AG10803 (cell line): ENCODE results near the gene TMEM200B.

Source experiments
- DNase-seq: peaks from one replicate; pipeline ENCODE4 v3.0.0; 2010; ENCODE audit warnings: low read depth
- H3K4me3 ChIP-seq: 2 replicates; pipeline ENCODE4 v1.5.1; 2011; ENCODE audit warnings: mild to moderate bottlenecking, low read length, control low read depth
- TF ChIP-seq, protein P1 (sequence below): conservative IDR thresholded peaks from 2 replicates; pipeline ENCODE4 v1.5.1; 2011; ENCODE audit warnings: mild to moderate bottlenecking, low read length, control low read depth, inconsistent platforms

TMEM200B gene

DNA sequence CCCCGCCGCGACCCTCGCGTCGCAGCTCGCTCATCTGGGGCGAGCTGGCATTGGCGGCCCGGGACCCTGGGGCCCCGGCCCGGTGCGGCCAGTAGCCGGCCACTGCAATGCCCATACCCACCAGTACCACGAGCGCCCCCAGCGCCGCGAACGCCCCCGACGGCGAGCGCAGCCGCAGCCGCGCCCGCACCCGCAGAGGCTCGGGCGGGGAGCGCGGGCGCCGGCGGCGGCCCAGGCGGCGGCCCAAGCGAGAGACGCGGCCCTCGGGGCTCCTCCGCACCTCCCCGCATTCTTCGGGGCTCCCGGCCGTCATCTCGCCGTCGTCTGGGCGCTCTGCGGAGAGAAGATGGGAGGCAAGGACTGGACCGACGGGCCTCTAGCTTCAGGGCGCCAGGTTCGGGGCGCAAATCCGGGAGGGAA is 2.2 kb downstream of the TMEM200B start:
- H3K4me3 ChIP-seq = peak overlapping the region; percentile 80
- TF ChIP-seq, protein P1, sequence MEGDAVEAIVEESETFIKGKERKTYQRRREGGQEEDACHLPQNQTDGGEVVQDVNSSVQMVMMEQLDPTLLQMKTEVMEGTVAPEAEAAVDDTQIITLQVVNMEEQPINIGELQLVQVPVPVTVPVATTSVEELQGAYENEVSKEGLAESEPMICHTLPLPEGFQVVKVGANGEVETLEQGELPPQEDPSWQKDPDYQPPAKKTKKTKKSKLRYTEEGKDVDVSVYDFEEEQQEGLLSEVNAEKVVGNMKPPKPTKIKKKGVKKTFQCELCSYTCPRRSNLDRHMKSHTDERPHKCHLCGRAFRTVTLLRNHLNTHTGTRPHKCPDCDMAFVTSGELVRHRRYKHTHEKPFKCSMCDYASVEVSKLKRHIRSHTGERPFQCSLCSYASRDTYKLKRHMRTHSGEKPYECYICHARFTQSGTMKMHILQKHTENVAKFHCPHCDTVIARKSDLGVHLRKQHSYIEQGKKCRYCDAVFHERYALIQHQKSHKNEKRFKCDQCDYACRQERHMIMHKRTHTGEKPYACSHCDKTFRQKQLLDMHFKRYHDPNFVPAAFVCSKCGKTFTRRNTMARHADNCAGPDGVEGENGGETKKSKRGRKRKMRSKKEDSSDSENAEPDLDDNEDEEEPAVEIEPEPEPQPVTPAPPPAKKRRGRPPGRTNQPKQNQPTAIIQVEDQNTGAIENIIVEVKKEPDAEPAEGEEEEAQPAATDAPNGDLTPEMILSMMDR = no peak
- no peak for DNase-seq

DNA sequence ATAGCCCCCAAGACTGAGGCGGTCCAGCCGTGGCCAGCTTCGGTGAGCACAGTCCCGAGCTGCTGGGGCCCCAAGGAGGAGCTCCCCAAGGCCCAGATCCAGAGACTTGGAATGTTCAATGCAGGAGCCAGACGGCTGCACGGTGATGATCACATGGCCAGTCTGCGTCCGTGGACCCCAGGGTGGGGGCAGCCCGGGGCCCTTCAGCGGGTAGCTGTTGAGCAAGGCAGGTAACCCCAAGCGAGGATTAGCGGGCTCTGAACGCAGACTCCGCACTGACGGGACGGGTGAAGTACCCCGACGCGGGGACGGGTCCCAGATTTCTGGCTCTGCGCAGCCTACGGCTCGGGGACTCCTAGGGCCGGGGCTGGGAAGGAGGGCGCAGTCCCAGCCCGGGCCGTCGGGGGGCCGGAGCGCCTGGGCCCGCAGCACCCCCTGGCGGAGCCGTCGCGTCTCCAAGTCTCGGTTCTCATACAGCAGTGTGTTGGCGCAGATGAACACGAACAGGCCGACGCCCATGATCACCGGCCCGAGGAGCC is 2.7 kb downstream of the TMEM200B start:
- TF ChIP-seq, protein P1 = peak; percentile 22; the same call in 1 of the 2 replicates
- DNase-seq = peak; percentile 31
- no peak overlapping the region for H3K4me3 ChIP-seq

DNA sequence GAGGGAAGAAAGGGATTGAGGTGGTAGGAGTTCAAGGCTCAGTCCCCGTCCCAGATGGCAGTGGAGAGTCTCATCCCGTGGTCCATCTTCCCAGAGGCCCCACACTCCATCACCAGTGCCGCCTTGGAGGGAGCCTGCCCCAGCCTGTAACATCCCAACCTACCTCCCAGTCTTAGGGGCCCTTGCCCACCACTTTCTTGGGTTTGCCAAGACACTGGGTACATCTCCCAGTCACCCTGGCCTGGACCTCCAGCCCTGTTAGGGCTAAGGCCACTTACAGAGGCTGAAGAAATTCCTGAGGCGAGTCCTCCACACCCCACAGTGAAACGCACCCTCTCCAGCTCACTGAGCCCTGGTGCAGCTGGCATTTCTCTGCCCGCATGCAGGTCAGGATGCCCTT is 3.3 kb downstream of the TMEM200B start:
- TF ChIP-seq, protein P1 = no peak
- no peak for DNase-seq
- no peak overlapping the region for H3K4me3 ChIP-seq

DNA sequence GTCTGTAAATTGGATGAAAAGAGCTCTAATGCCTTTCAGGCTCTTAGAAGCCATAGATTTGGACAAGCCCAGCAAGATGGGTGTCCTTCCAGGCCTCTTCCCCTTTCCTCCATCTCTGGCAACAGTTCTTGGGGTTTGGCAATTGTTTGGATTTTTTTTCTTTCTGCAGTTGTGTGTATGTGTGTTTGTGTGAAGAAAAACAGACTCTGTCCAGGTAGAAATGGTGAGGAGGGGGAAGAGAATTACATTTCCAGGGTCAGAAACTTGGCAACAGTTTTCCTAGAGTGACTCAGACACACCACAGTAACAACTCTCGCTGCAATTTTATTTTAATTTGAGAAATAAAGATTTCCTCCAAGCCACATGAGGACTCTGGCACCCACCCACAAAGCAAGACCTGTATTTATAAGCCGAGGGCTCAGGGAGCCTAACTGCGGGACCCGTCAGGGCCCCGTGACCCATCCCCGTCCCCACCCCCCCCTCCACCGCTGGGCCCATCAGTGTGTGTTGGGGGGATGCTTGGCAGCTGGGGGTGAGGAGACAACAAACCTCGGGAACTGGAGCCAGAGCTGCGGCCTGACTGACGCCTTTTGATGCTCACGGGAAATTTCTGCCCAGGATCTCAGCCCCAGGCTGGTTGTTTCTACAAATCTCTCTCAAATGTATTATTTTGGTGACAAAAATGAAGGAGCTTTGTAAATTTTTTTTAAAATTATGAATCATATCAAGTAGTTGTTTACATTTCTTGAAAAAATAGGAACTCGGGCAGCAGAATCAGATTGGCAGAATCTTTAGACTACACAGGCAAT is 4.4 kb downstream of the TMEM200B start:
- no peak for DNase-seq
- TF ChIP-seq, protein P1 = no peak
- no peak overlapping the region for H3K4me3 ChIP-seq

DNA sequence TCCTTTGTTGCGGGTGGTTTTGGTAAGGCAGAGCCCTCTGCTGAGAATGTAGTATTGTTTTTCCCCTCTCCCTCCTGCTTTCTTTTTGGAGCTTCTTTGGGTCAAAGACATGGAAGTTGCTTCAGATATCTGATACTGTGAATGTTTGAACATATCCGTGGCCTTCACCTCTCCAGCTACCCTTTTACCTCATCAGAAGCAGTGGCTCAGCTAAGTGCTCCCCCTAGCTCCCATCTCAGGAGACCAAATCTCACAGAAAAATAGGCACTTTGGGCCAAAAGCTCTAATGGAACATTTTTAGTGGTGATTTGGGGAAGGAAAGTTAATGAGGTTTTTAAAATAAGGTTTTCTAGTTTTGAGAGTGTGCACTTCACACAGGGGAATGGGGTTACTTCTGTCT is 6.3 kb downstream of the TMEM200B start:
- no peak for DNase-seq
- TF ChIP-seq, protein P1 = peak; percentile 29
- no peak overlapping the region for H3K4me3 ChIP-seq

DNA sequence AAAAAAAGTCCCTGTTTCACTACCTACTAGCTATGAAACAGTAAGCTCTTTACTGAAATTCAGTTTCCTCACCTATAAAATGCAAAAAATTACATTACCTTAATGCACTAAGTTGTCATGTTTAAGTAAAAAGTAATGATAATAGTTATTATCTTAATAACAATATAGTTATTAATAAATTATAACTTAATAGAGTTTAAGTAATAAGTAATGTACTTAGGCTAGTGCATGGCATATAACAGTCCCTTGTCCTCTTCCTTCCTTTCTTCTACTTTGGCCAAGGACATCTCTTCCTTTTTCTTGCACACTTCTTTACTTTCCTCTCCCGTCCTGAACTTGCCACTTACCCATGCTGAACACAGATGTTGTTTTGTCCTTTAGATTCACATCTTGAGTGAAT is 9.0 kb downstream of the TMEM200B start:
- TF ChIP-seq, protein P1 = no peak
- H3K4me3 ChIP-seq = no peak overlapping the region
- no peak for DNase-seq
